ENCODE measurements around the gene SHBG.

SHBG gene

GRCh38 chr17:7656958-7657609, 27.1 kb downstream of the SHBG start:
- no peak for DNase-seq (ENCODE audit: extremely low read depth, low read depth)
- TF ChIP-seq, protein P1, sequence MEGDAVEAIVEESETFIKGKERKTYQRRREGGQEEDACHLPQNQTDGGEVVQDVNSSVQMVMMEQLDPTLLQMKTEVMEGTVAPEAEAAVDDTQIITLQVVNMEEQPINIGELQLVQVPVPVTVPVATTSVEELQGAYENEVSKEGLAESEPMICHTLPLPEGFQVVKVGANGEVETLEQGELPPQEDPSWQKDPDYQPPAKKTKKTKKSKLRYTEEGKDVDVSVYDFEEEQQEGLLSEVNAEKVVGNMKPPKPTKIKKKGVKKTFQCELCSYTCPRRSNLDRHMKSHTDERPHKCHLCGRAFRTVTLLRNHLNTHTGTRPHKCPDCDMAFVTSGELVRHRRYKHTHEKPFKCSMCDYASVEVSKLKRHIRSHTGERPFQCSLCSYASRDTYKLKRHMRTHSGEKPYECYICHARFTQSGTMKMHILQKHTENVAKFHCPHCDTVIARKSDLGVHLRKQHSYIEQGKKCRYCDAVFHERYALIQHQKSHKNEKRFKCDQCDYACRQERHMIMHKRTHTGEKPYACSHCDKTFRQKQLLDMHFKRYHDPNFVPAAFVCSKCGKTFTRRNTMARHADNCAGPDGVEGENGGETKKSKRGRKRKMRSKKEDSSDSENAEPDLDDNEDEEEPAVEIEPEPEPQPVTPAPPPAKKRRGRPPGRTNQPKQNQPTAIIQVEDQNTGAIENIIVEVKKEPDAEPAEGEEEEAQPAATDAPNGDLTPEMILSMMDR (IDR thresholded peaks at IDR 0.05; ENCODE audit: low read depth, low read length, missing control alignments): no peak
- H3K4me3 ChIP-seq (replicated peaks; ENCODE audit: low read depth, low read length): no peak overlapping the region

GRCh38 chr17:7667656-7668406, 37.9 kb downstream of the SHBG start:
- TF ChIP-seq, protein P1 (IDR thresholded peaks at IDR 0.05; ENCODE audit: low read depth, low read length, missing control alignments): no peak
- no peak for DNase-seq (ENCODE audit: extremely low read depth, low read depth)
- no peak overlapping the region for H3K4me3 ChIP-seq (replicated peaks; ENCODE audit: low read depth, low read length)

- DNase-seq (ENCODE audit: extremely low read depth, low read depth): no peak
- TF ChIP-seq, protein P1 (IDR thresholded peaks at IDR 0.05; ENCODE audit: low read depth, low read length, missing control alignments): no peak
Measured at GRCh38 chr17:7668482-7668881, 38.5 kb downstream of the SHBG start.

DNA sequence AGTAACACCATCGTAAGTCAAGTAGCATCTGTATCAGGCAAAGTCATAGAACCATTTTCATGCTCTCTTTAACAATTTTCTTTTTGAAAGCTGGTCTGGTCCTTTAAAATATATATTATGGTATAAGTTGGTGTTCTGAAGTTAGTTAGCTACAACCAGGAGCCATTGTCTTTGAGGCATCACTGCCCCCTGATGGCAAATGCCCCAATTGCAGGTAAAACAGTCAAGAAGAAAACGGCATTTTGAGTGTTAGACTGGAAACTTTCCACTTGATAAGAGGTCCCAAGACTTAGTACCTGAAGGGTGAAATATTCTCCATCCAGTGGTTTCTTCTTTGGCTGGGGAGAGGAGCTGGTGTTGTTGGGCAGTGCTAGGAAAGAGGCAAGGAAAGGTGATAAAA, 43.3 kb downstream of the SHBG start:
- no peak overlapping the region for H3K4me3 ChIP-seq (replicated peaks; ENCODE audit: low read depth, low read length)
- TF ChIP-seq, protein P1 (IDR thresholded peaks at IDR 0.05; ENCODE audit: low read depth, low read length, missing control alignments): peak; percentile 60
- no peak for DNase-seq (ENCODE audit: extremely low read depth, low read depth)

More at GRCh38 chr17:7668482-7668881, 38.5 kb downstream of the SHBG start:
- no peak overlapping the region for H3K4me3 ChIP-seq (replicated peaks; ENCODE audit: low read depth, low read length)

GRCh38 chr17:7674934-7675333, 45.0 kb downstream of the SHBG start:
- H3K4me3 ChIP-seq (replicated peaks; ENCODE audit: low read depth, low read length): no peak overlapping the region
- TF ChIP-seq, protein P1 (IDR thresholded peaks at IDR 0.05; ENCODE audit: low read depth, low read length, missing control alignments): no peak
- no peak for DNase-seq (ENCODE audit: extremely low read depth, low read depth)

DNA sequence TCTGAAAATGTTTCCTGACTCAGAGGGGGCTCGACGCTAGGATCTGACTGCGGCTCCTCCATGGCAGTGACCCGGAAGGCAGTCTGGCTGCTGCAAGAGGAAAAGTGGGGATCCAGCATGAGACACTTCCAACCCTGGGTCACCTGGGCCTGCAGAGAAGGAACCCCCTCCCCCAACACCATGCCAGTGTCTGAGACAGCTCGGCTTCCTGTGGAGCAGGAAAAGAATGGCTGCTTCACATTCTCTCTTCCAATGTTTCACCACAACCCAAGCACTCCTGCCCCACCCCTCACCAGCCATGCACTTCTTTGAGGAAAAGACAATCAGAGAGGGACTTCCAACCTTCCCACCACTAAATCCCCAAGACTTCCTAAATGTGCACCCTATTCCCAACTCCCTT, 46.6 kb downstream of the SHBG start:
- no peak overlapping the region for H3K4me3 ChIP-seq (replicated peaks; ENCODE audit: low read depth, low read length)
- DNase-seq (ENCODE audit: extremely low read depth, low read depth): no peak
- TF ChIP-seq, protein P1 (IDR thresholded peaks at IDR 0.05; ENCODE audit: low read depth, low read length, missing control alignments): no peak

Measured in HFF-Myc (cell line).